Endothelial cell of umbilical vein (primary cell): ENCODE data around the gene PROCA1. TPM values are rescaled to one million over a fixed set of nuclear protein-coding genes. Genes with fewer than 3 reads are reported as not detected.

Experiments
- BruUV-seq: library from RNA; stranded (reverse); fragments of 400-500 nt; replicated peaks from 2 replicates; lab custom pipeline; 2021; lab: Mats Ljungman, UMichigan
- CTCF ChIA-PET: fragments of 300-600, 350-600 bp; sonication (Branson Sonifier 250); formaldehyde crosslinking; loops from one replicate; lab custom pipeline; 2021; ENCODE audit warnings: antibody characterized with exemption, inconsistent platforms; lab: Charles Lee
- POLR2A ChIA-PET: fragments of 300-600, 350-600 bp; sonication (Branson Sonifier 250); formaldehyde crosslinking; loops from one replicate; lab custom pipeline; 2021; ENCODE audit warnings: antibody characterized with exemption, inconsistent platforms; lab: Charles Lee
- DNase-seq: peaks from one replicate; pipeline ENCODE4 v3.0.0-alpha.2; 2011; ENCODE audit warnings: low read depth, low spot score
- FAIRE-seq: peaks from 2 replicates; lab custom pipeline; 2011; peaks lifted over from hg19 to GRCh38; lab: Jason Lieb, UNC
- H2AFZ ChIP-seq: 2 replicates; pipeline ENCODE4 v1.6.0; 2012; ENCODE audit warnings: low read depth, low read length, control low read depth, inconsistent platforms
- H3K27ac ChIP-seq: 2 replicates; pipeline ENCODE4 v1.5.1; 2011; ENCODE audit warnings: low read depth, mild to moderate bottlenecking, control low read depth, low read length, moderate library complexity; ENCODE audit not compliant: insufficient read depth
- H3K27me3 ChIP-seq, 2 experiments: 2 replicates each; pipeline versions ENCODE4 v1.6.0 to v1.6.1; 2011; ENCODE audit warnings: low read length in 2 of 2, mixed read lengths in 1 of 2; ENCODE audit not compliant: control insufficient read depth in 2 of 2, insufficient read depth in 2 of 2
- H3K36me3 ChIP-seq, 2 experiments: 2 replicates in 1 of 2; 3 replicates in 1 of 2; pipeline ENCODE4 v1.5.1; 2011; ENCODE audit warnings: low read length in 2 of 2, mild to moderate bottlenecking in 1 of 2, moderate library complexity in 1 of 2; ENCODE audit not compliant: control insufficient read depth in 2 of 2, insufficient read depth in 2 of 2; ENCODE audit errors: extremely low read depth in 1 of 2
- H3K4me1 ChIP-seq: 3 replicates; pipeline ENCODE4 v1.5.1; 2011; ENCODE audit warnings: mild to moderate bottlenecking, low read length; ENCODE audit not compliant: control insufficient read depth, insufficient read depth; ENCODE audit errors: extremely low read depth
- H3K4me2 ChIP-seq: 2 replicates; pipeline ENCODE4 v1.6.1; 2011; ENCODE audit warnings: low read length, control low read depth, mixed read lengths; ENCODE audit not compliant: insufficient read depth
- H3K4me3 ChIP-seq, 3 experiments: fragments of 200-600 bp in 1 of 3; sonication (generic), shearing (Covaris generic) in 1 of 3; replicated peaks in 1 of 3; 2 replicates each; pipeline ENCODE4 v1.5.1; 2011 to 2016; ENCODE audit warnings: control low read depth in 3 of 3, low read length in 3 of 3, mild to moderate bottlenecking in 2 of 3, inconsistent platforms in 1 of 3, low read depth in 1 of 3, moderate library complexity in 1 of 3; ENCODE audit not compliant: insufficient read depth in 1 of 3
- H3K79me2 ChIP-seq: 2 replicates; pipeline ENCODE4 v1.6.0; 2012; ENCODE audit warnings: low read length, inconsistent platforms; ENCODE audit not compliant: control insufficient read depth, insufficient read depth
- H3K9ac ChIP-seq: replicated peaks from 2 replicates; pipeline ENCODE3; 2011; ENCODE audit warnings: low read length, control low read depth; ENCODE audit not compliant: insufficient read depth; ENCODE audit errors: extremely low read depth
- H3K9me1 ChIP-seq: replicated peaks from 3 replicates; pipeline ENCODE4 v1.6.0; 2011; ENCODE audit warnings: mild to moderate bottlenecking, low read length; ENCODE audit not compliant: control insufficient read depth, insufficient read depth; ENCODE audit errors: extremely low read depth
- H3K9me3 ChIP-seq: replicated peaks from 2 replicates; pipeline ENCODE4 v1.5.1; 2012; ENCODE audit warnings: low read length, inconsistent platforms; ENCODE audit not compliant: control insufficient read depth, insufficient read depth
- H4K20me1 ChIP-seq: replicated peaks from 2 replicates; pipeline ENCODE3; 2011; ENCODE audit warnings: mild to moderate bottlenecking, low read length; ENCODE audit not compliant: control insufficient read depth, insufficient read depth; ENCODE audit errors: extremely low read depth
- EZH2 ChIP-seq: IDR thresholded peaks from 2 replicates; pipeline ENCODE4 v1.6.1; 2012; ENCODE audit warnings: borderline replicate concordance, low read depth, mild to moderate bottlenecking, moderate library complexity, low read length, inconsistent platforms; ENCODE audit not compliant: severe bottlenecking
- FOS ChIP-seq: IDR thresholded peaks from 2 replicates; pipeline ENCODE4 v1.6.1; 2011; ENCODE audit warnings: mild to moderate bottlenecking, low read length, moderate library complexity, borderline replicate concordance; ENCODE audit not compliant: insufficient read depth
- GATA2 ChIP-seq: IDR thresholded peaks from 2 replicates; pipeline ENCODE4 v1.7.0; 2011; ENCODE audit warnings: low read depth, mild to moderate bottlenecking, moderate library complexity, mixed read lengths, low read length; ENCODE audit not compliant: insufficient read length, insufficient read depth
- JUN ChIP-seq: IDR thresholded peaks from 2 replicates; pipeline ENCODE4 v1.6.1; 2011; ENCODE audit warnings: borderline replicate concordance, low read depth; ENCODE audit not compliant: insufficient read length, insufficient read depth
- POLR2A ChIP-seq: IDR thresholded peaks from 2 replicates; pipeline ENCODE4 v1.6.1; 2012; ENCODE audit warnings: low read depth, mild to moderate bottlenecking, control low read depth, low read length
- POLR2AphosphoS5 ChIP-seq: IDR thresholded peaks from 2 replicates; pipeline ENCODE4 v1.6.1; 2012; ENCODE audit warnings: low read depth, mild to moderate bottlenecking, control low read depth, low read length, moderate library complexity; ENCODE audit not compliant: insufficient read depth
- dilution Hi-C: fragments of 300-500 bp; cut with MboI; formaldehyde crosslinking; loops from one replicate; pipeline ENCODE4 v1.15.0; 2019; ENCODE audit warnings: low sequenced_read_pairs; ENCODE audit not compliant: extremely low pct_ligation_motif_present
- intact Hi-C: fragments of 100-400 bp; cut with micrococcal nuclease; formaldehyde crosslinking; loops from one replicate; pipeline ENCODE4 v1.10.0; 2022
- polyA plus RNA-seq, 4 experiments: library from polyadenylated mRNA; depleted of rRNA in 3 of 4; stranded (reverse) in 3 of 4; unstranded in 1 of 4; fragments of >200 nt; gene quantifications; 2 replicates each; pipeline versions ENCODE4 v1.2.1 to v1.2.3, GENCODE V29; 2011 to 2012; ENCODE audit warnings: missing spikeins in 1 of 4
- total RNA-seq: library from RNA; stranded (reverse); gene quantifications from 2 replicates; pipeline ENCODE4 v1.2.3, GENCODE V29; 2021
- TF ChIP-seq, protein P1 (sequence below): IDR thresholded peaks from 2 replicates; pipeline ENCODE4 v1.6.1; 2011; ENCODE audit not compliant: insufficient read depth, insufficient read length
- TF ChIP-seq, protein P2 (sequence below), 2 donors: IDR thresholded peaks; 1 replicate in 1 of 2; 2 replicates in 1 of 2; pipeline ENCODE4 v1.5.1; 2011; ENCODE audit warnings: low read length in 2 of 2, mild to moderate bottlenecking in 2 of 2, moderate library complexity in 2 of 2, control low read depth in 1 of 2, inconsistent platforms in 1 of 2, low read depth in 1 of 2; ENCODE audit not compliant: insufficient read depth in 1 of 2; ENCODE audit errors: extremely low read depth in 1 of 2

PROCA1 gene
- total and polyA plus RNA-seq, 2 donors (not counting 3 experiments of a cell fraction or from before 2014, with no cell fraction given), result 2.0 to 2.1 TPM

DNA sequence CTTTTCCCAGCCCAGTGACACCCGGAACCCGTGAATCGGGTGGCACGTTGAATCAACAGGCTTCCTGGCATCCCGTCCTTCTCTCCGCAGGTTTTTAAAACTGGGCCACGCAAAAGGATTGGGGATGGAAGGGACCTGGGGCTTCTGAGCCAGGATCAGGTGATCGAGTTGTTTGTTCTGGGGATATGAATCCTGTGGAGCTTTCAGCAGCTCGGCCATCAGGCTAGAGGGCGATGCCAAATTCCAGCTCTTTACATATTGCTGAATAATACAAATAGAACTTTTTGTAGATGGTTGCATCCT lies 49.2 kb downstream of the PROCA1 start:
- FAIRE-seq (no peak), DNase-seq (no peak)
- TF ChIP-seq POLR2A (no peak), POLR2AphosphoS5 (no peak), GATA2 (no peak), EZH2 (no peak), FOS (no peak), JUN (no peak)
- TF ChIP-seq, protein P1, sequence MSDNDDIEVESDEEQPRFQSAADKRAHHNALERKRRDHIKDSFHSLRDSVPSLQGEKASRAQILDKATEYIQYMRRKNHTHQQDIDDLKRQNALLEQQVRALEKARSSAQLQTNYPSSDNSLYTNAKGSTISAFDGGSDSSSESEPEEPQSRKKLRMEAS, result no peak
- TF ChIP-seq, protein P2, sequence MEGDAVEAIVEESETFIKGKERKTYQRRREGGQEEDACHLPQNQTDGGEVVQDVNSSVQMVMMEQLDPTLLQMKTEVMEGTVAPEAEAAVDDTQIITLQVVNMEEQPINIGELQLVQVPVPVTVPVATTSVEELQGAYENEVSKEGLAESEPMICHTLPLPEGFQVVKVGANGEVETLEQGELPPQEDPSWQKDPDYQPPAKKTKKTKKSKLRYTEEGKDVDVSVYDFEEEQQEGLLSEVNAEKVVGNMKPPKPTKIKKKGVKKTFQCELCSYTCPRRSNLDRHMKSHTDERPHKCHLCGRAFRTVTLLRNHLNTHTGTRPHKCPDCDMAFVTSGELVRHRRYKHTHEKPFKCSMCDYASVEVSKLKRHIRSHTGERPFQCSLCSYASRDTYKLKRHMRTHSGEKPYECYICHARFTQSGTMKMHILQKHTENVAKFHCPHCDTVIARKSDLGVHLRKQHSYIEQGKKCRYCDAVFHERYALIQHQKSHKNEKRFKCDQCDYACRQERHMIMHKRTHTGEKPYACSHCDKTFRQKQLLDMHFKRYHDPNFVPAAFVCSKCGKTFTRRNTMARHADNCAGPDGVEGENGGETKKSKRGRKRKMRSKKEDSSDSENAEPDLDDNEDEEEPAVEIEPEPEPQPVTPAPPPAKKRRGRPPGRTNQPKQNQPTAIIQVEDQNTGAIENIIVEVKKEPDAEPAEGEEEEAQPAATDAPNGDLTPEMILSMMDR (IDR thresholded peaks at IDR 0.05; ENCODE audit: extremely low read depth in 1 of 2, insufficient read depth in 1 of 2, low read depth in 1 of 2, low read length in 2 of 2), result no peak
- Histone ChIP-seq H3K27me3 (no peaks in the 10 kb centered on the region), H3K4me3 (peak overlapping the region; percentile 75 to 95 (median 82)), H3K9me1 (no peaks in the 10 kb centered on the region), H3K9me3 (no peaks in the 10 kb centered on the region), H3K9ac (peak overlapping the region; percentile 97), H2AFZ (peak overlapping the region; percentile 85), H3K79me2 (peaks cover 71% of the 10 kb centered on the region), H3K36me3 (peaks cover 0 to 2% of the 10 kb centered on the region in 2 experiments), H3K27ac (peak overlapping the region; percentile 79), H3K4me1 (peaks cover 8% of the 10 kb centered on the region), H4K20me1 (no peaks in the 10 kb centered on the region), H3K4me2 (peak overlapping the region; percentile 93)
- TSS peak; percentile 37 for BruUV-seq
- POLR2A ChIA-PET, result interaction anchor here (0.7 kb wide), 1 partner anchor 15 kb away, joined by 3 read pairs; no protein-coding TSS in a partner anchor
- dilution Hi-C loops (no loop called here), intact Hi-C loops (loop anchor here (2.0 to 5.0 kb wide), 2 partner anchors 16 to 50 kb away; partner anchors contain the start of gene PROCA1)
- CTCF ChIA-PET, result interaction anchor here (0.9 to 4.1 kb wide), 3 partner anchors 9 to 18 kb away, joined by 3 to 49 read pairs (median 13); partner anchors contain the start of gene BLTP2
